ENCODE data around the gene ALDH3A1. TPM values are rescaled to one million over a fixed set of nuclear protein-coding genes. Genes with fewer than 3 reads are reported as not detected.

Gene ALDH3A1
- total RNA-seq, 1 experiment from 2014 or later, result 0.38 TPM

DNA sequence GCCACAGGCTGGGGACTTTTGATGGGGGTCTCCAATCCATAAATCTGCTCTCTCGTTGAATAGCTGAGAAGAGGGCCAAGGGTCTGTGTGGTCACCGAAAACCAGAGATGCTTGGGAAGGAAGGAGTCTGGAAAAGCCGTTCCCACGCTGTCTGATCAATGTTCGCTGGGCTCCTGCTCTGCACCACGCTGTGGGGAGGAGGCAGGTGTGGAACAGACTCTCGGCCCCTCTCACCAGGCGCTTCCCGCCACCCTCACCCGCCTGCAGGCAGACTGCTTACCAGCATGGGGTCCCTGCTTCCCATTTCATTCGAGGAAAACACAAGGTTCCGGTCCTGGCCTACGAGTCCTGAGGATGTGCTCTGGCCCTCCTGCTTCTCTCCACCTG is 702 bp upstream of the ALDH3A1 start:
- TF ChIP-seq, protein P1, sequence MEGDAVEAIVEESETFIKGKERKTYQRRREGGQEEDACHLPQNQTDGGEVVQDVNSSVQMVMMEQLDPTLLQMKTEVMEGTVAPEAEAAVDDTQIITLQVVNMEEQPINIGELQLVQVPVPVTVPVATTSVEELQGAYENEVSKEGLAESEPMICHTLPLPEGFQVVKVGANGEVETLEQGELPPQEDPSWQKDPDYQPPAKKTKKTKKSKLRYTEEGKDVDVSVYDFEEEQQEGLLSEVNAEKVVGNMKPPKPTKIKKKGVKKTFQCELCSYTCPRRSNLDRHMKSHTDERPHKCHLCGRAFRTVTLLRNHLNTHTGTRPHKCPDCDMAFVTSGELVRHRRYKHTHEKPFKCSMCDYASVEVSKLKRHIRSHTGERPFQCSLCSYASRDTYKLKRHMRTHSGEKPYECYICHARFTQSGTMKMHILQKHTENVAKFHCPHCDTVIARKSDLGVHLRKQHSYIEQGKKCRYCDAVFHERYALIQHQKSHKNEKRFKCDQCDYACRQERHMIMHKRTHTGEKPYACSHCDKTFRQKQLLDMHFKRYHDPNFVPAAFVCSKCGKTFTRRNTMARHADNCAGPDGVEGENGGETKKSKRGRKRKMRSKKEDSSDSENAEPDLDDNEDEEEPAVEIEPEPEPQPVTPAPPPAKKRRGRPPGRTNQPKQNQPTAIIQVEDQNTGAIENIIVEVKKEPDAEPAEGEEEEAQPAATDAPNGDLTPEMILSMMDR (IDR thresholded peaks at IDR 0.05; ENCODE audit: unreplicated experiment), result no peak
- Mint-ChIP-seq H3K36me3 (ENCODE audit: insufficient read depth, unreplicated experiment) (peaks cover 17% of the 10 kb centered on the region), H3K4me1 (ENCODE audit: low read depth, unreplicated experiment) (peaks cover 35% of the 10 kb centered on the region), H3K27me3 (ENCODE audit: unreplicated experiment) (no peaks in the 10 kb centered on the region), H3K27ac (ENCODE audit: unreplicated experiment) (no peak overlapping the region), H3K4me3 (ENCODE audit: low read depth, unreplicated experiment) (peak overlapping the region; percentile 26), H3K9me3 (ENCODE audit: low read depth, unreplicated experiment) (no peaks in the 10 kb centered on the region)
- intact Hi-C loops (cut with micrococcal nuclease; ENCODE audit: unreplicated experiment), result loop anchor here (10.0 kb wide), 1 partner anchor 94 kb away; no protein-coding TSS in a partner anchor
- no peak for DNase-seq
- CTCF ChIA-PET, result no interaction called here
- BruUV-seq (replicated peaks), result no TSS peak

DNA sequence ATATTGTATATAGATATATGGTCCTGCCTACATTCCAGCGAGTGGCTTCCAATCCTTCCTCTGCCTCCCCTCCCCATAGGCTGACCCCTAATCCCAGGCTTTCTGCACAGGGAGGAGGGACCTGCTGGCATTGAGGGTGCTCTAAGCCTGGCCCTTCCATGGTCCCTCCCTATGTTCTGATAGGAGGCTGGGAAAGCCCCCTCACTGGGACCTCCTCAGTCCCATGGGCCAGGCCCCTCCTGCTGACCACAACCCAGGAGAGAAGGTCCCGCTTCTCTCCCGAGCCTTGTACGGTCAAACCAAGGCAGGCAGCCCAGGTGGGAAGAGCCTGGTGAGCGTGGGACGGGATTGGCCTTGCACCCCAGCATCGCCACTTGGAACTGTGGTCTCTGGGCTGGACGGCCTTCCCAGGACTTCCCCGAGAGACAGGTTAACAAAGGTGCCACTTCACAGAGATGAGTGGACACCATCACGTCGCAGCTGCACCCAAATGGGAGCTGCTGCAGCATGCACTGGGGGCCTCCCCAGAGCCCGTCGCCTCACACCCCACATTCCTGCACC is 859 bp downstream of the ALDH3A1 start:
- no peak for DNase-seq
- no peak overlapping the region for H3K27ac Mint-ChIP-seq (ENCODE audit: unreplicated experiment)
- H3K27me3 Mint-ChIP-seq (ENCODE audit: unreplicated experiment), result no peaks in the 10 kb centered on the region
- no peaks in the 10 kb centered on the region for H3K9me3 Mint-ChIP-seq (ENCODE audit: low read depth, unreplicated experiment)
- TF ChIP-seq, protein P1 (IDR thresholded peaks at IDR 0.05; ENCODE audit: unreplicated experiment), result no peak
- H3K4me1 Mint-ChIP-seq (ENCODE audit: low read depth, unreplicated experiment), result peaks cover 21% of the 10 kb centered on the region
- H3K4me3 Mint-ChIP-seq (ENCODE audit: low read depth, unreplicated experiment), result no peak overlapping the region
- H3K36me3 Mint-ChIP-seq (ENCODE audit: insufficient read depth, unreplicated experiment), result peaks cover 17% of the 10 kb centered on the region
- intact Hi-C loops (cut with micrococcal nuclease; ENCODE audit: unreplicated experiment), result loop anchor here (10.0 kb wide), 1 partner anchor 92 kb away; no protein-coding TSS in a partner anchor
- CTCF ChIA-PET, result no interaction called here
- no TSS peak for BruUV-seq (replicated peaks)

DNA sequence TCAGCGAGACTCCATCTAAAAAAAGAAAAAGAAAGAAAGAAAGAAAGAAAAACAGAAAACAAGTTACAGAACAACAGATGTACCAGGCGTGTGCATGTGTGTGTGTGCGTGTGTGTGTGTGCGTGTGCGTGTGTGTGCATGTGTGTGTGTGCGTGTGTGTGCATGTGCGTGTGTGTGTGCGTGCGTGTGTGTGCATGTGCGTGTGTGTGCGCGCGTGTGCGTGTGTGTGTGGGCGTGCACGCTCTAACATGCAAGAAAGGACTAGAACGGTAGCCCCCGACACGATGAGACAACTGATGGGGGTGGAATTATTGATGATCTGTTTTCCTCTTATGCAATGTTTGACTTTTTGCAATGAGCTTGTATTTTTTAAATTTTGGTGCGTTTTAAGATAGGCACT is 1.6 kb downstream of the ALDH3A1 start:
- H3K36me3 Mint-ChIP-seq (ENCODE audit: insufficient read depth, unreplicated experiment), result peaks cover 17% of the 10 kb centered on the region
- H3K4me1 Mint-ChIP-seq (ENCODE audit: low read depth, unreplicated experiment), result peaks cover 15% of the 10 kb centered on the region
- CTCF ChIA-PET, result no interaction called here
- BruUV-seq (replicated peaks), result no TSS peak
- no peaks in the 10 kb centered on the region for H3K9me3 Mint-ChIP-seq (ENCODE audit: low read depth, unreplicated experiment)
- TF ChIP-seq, protein P1 (IDR thresholded peaks at IDR 0.05; ENCODE audit: unreplicated experiment), result no peak
- DNase-seq, result no peak
- H3K27me3 Mint-ChIP-seq (ENCODE audit: unreplicated experiment), result no peaks in the 10 kb centered on the region
- intact Hi-C loops (cut with micrococcal nuclease; ENCODE audit: unreplicated experiment), result loop anchor here (10.0 kb wide), 1 partner anchor 92 kb away; no protein-coding TSS in a partner anchor
- H3K4me3 Mint-ChIP-seq (ENCODE audit: low read depth, unreplicated experiment), result no peak overlapping the region
- H3K27ac Mint-ChIP-seq (ENCODE audit: unreplicated experiment), result no peak overlapping the region

DNA sequence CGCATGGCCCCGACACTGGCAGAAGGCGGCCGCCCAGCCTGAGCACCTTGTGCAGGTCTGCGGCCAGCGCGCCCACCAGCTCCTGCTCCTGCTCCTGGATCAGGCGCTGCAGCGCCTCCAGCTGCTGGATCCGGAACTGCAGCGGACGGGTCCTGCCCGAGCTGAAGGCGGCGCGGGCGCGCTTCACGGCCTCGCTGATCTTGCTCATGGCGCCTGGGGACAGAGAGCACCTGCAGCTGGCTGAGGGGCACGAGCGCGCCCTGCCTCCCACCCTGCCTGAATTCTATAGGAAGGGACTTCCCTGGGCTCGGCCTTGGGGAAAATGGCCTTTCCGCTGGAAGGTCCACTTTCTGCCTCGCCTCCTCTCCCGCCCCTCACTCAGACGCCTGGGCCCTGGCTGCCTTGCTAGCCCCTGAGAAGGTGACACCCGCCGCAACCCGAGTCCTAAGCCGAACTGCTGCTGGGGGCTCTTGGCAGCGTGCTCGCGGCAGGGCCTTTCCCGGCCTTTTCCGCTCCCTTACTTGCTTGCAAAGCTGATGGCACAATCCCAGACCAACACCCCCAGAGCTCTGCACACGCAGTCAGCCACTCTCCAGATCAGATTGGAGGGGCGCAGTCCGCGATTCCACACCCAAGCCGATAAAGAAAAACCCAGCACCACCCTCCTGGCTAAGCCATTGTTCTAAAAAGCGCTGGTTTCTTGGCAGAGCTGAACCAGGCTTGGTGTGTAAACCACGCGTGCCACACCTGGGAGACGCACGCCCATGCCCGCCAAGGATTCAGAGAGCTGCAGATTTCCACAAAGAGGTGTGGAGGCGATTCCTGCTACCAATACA is 3.0 kb downstream of the ALDH3A1 start:
- Mint-ChIP-seq H3K4me3 (ENCODE audit: low read depth, unreplicated experiment) (peak overlapping the region; percentile 68), H3K9me3 (ENCODE audit: low read depth, unreplicated experiment) (no peaks in the 10 kb centered on the region), H3K4me1 (ENCODE audit: low read depth, unreplicated experiment) (peaks cover 15% of the 10 kb centered on the region), H3K27me3 (ENCODE audit: unreplicated experiment) (no peaks in the 10 kb centered on the region), H3K27ac (ENCODE audit: unreplicated experiment) (no peak overlapping the region), H3K36me3 (ENCODE audit: insufficient read depth, unreplicated experiment) (peaks cover 17% of the 10 kb centered on the region)
- no TSS peak for BruUV-seq (replicated peaks)
- intact Hi-C loops (cut with micrococcal nuclease; ENCODE audit: unreplicated experiment), result loop anchor here (10.0 kb wide), 1 partner anchor 90 kb away; no protein-coding TSS in a partner anchor
- TF ChIP-seq, protein P1 (IDR thresholded peaks at IDR 0.05; ENCODE audit: unreplicated experiment), result peak; percentile 79
- peak; percentile 89 for DNase-seq
- CTCF ChIA-PET, result interaction anchor here (0.5 to 1.0 kb wide), 6 partner anchors 9 to 748 kb away, joined by 3 to 6 read pairs (median 3); partner anchors contain the start of gene SLC47A2
